ENCODE results near the gene PCED1A.
"Not testable (repeated sequence)": the region's sequence is repeated elsewhere in the genome, so short reads cannot be mapped to it uniquely, and the experiment has no call there.

The PCED1A gene

GRCh38 chr20:2829376-2829775, 11.1 kb downstream of the PCED1A start:
- DNase-seq (ENCODE audit: low spot score), result no peak

GRCh38 chr20:2826655-2827054, 13.8 kb downstream of the PCED1A start:
- DNase-seq (ENCODE audit: low spot score), result no peak

DNA sequence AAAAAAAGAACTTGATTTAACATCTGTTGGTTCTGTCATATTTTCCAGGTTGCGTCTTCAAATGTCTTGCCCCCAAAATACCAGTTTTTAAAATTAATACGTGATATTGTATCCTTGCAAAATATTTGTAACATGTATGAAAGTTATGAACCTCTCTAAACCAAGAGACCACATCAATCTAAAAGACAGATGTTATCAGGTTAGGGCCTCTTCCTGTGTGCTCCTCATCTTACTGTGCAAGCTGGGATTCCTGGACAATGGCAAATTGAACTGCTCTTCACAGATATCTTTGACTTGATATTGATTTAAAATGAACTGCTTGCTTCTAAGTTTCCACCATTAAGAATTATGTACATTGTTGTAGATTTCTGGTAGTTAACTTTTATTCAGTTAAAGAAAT, 14.7 kb downstream of the PCED1A start:
- DNase-seq (ENCODE audit: low spot score), result no peak

DNA sequence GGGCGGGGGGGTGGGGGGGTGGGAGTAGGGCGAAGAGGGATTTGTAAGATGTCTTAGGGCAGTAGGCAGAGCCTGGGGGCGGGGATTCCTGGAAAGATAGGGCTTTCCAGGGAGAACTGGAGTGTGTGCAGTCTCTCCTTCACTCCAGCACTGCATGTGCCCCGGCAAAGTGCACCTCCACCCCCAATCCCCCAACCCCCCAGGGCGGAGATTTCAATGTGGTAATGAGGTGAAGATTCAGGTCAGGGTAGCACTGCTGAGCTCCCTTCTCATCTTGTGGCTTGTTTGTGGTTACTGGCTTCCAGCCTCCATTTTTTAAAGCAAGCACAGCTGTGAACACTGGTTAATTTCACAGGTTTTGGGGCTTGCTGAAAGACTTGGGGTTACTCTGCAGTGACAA, 18.4 kb downstream of the PCED1A start:
- DNase-seq (ENCODE audit: low spot score), result no peak

- DNase-seq (ENCODE audit: low spot score), result no peak
Observed at GRCh38 chr20:2820896-2821869, 19.3 kb downstream of the PCED1A start.

GRCh38 chr20:2820084-2820895, 20.2 kb downstream of the PCED1A start:
- no peak for DNase-seq (ENCODE audit: low spot score)

DNA sequence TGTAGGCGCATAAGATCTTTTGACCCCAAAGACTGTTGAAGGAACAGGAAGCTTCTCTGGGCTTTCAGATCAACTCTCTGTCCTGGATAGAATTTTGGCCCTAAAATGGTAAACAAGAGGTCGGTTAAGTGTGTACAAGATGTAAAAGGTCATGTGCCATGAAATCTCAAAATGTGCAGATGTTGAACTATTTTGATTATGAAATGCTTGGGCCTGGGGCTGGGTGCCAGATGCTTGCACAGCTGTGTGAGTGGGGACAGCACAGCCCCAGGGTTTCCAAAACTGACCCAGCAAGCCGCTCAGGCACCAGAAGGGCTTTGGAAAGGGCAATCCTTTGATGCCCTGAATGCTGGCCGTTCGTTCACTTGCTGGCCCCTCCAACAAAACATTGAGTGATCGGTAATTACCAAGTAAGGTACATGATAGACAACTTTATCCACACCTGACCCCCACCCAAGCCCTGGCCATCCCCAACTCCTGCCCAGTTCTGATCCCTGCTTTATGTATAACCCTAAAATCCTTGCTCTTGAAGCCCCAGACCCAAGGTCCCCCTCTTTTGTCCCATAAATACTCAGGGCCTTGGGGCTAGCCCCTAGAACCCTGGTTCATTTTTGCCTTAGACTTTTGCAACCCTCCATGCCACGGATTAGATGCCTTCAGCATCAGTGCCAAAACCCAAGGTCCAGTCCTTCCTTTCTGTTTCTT, 22.4 kb downstream of the PCED1A start:
- DNase-seq (ENCODE audit: low spot score), result no peak

DNA sequence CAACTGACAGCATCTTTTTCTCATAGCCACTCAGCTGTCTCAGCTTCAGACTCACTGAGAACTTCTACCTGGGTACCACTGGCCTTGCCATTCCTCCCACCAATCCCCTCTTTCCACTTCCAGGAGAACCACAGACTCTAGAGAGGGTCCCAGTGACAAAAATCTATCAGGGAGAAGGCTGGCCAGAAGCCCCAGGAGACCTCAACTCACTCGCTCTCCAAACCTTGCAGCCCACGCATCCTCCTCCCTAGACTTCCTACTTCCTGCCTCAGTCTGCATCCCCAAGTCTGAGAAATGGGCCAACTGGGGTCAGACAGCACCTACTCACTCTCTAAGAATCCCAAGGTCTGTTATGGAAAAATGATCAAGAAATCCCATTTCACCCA, 23.1 kb downstream of the PCED1A start:
- DNase-seq (ENCODE audit: low spot score), result no peak

GRCh38 chr20:2816583-2817340, 23.7 kb downstream of the PCED1A start:
- no peak for DNase-seq (ENCODE audit: low spot score)

GRCh38 chr20:2816030-2816582, 24.3 kb downstream of the PCED1A start, which contains the start of gene TMEM239:
Gene TMEM239 (plus strand): TSS chr20:2816364. CDS start chr20:2816555, 191 bp downstream.
- no peak for DNase-seq (ENCODE audit: low spot score)

DNA sequence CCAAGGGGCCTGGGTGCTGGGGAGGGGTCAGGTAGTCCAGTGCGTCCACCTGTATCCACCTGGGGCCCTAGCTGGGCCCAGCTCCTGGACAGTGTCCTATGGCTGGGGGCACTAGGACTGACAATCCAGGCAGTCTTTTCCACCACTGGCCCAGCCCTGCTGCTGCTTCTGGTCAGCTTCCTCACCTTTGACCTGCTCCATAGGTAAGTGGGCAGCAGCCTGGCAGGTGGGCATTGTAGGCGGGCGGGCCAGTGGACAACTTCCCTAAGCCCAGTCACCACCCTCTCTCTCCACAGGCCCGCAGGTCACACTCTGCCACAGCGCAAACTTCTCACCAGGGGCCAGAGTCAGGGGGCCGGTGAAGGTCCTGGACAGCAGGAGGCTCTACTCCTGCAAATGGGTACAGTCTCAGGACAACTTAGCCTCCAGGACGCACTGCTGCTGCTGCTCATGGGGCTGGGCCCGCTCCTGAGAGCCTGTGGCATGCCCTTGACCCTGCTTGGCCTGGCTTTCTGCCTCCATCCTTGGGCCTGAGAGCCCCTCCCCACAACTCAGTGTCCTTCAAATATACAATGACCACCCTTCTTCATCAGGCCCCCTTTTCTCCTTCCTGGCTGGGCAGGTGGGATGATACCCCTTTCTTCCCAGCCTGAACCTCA, 25.1 kb downstream of the PCED1A start:
- no peak for DNase-seq (ENCODE audit: low spot score)

- peak; percentile 98 for DNase-seq (ENCODE audit: low spot score)
Observed at GRCh38 chr20:2814587-2815051, 25.8 kb downstream of the PCED1A start, which contains the start of gene C20orf141. Gene C20orf141 (plus strand): TSS chr20:2814987. CDS start chr20:2815185, 198 bp downstream.

DNA sequence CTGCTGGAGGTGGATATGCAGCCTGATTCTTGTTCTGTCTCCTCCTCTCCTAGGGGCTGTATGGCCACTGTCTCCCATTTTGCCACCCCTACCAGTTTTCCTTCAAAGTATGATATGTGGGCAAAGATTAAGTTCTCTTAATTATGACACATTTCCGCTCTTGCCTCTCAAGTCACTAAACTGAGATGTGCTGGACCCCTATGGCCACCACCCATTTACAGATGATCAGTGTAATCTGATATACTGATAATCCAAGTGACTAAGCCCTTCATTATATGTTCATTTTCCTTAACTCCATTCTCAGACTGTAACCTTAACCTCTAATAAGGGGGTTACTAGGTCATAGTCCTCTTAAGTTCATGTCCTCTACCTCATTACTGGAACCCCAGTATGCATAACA, 26.4 kb downstream of the PCED1A start:
- no peak for DNase-seq (ENCODE audit: low spot score)

- no peak for DNase-seq (ENCODE audit: low spot score)
Observed at GRCh38 chr20:2812189-2812588, 28.3 kb downstream of the PCED1A start.

GRCh38 chr20:2809690-2810089, 30.8 kb downstream of the PCED1A start:
- DNase-seq (ENCODE audit: low spot score), result no peak

GRCh38 chr20:2807929-2808328, 32.5 kb downstream of the PCED1A start:
- DNase-seq (ENCODE audit: low spot score), result not testable (repeated sequence)

DNA sequence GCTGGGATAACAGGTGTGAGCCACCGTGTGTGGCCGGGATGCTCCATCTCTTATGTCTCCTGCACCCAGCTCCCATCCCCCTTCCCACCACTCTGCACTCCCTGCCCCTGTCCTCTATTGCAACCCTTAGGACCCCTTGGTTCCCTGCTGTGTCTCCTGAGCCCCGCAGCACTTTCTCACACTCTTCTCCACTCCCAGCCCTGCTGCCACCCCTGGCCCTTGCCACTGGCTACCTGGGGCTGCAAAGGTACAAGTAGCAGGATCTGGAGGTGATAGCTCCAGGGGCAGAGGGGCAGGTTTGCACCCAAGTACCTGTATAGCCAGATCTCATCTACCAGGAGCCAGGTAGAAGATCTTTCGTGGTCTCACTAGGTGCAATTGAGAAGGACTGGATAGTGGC, 33.4 kb downstream of the PCED1A start:
- DNase-seq (ENCODE audit: low spot score), result no peak

DNA sequence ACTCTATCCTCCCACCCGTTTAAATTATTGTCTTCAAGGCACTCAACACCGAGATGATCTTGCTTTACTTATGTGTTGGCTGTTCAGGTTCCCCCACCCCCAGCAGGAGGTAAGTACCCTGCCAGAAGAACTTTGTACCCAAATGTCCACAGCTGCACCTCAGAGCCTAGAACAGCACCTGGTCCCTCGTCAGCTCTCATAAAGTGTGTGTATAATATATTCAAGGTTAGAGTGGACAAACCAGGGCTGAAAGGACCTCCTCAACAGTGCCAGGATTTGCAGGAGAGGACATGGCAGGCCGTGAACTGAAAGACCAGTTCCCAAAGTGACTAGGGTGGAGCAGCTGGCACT, 34.1 kb downstream of the PCED1A start:
- DNase-seq (ENCODE audit: low spot score), result no peak

DNA sequence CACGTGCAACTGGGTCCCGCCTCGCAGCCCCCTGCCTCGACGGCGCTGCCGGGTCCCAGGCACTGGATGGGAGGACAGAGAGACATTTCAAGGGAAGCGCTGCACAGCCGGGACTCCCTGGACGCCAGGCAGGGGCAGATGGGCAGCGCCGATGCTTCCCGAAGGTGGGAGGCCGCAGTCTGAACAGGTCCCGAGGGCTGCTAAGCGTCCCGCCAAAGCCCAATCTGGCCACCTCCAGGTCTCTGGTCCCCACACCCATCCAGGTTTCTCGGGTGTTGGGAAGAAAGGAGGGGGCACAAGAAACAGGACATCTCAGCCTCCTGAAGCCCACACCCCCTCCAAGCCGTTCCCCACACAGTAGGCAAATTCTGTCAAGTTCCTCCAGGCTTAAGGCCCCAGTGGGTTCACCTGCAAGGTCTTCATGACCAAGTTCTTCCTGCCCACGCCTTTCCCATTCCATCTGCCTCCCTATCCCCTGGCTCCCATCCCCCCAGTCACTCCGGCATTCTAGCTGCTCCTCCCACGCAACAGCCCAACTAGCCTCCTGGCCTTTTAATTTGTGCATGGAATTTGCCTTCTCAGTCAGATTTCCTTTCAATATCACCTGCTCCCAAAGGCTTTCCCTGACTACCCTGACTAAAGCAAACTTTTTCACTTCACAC, 34.6 kb downstream of the PCED1A start:
- no peak for DNase-seq (ENCODE audit: low spot score)
